ENCODE results near the gene SLC9A8. TPM values are rescaled to one million over a fixed set of nuclear protein-coding genes. Genes with fewer than 3 reads are reported as not detected.

SLC9A8 gene
- total and polyA plus RNA-seq, 2 of the 4 experiments (the other 2 are of a cell fraction) = 4.1 to 5.0 TPM

DNA sequence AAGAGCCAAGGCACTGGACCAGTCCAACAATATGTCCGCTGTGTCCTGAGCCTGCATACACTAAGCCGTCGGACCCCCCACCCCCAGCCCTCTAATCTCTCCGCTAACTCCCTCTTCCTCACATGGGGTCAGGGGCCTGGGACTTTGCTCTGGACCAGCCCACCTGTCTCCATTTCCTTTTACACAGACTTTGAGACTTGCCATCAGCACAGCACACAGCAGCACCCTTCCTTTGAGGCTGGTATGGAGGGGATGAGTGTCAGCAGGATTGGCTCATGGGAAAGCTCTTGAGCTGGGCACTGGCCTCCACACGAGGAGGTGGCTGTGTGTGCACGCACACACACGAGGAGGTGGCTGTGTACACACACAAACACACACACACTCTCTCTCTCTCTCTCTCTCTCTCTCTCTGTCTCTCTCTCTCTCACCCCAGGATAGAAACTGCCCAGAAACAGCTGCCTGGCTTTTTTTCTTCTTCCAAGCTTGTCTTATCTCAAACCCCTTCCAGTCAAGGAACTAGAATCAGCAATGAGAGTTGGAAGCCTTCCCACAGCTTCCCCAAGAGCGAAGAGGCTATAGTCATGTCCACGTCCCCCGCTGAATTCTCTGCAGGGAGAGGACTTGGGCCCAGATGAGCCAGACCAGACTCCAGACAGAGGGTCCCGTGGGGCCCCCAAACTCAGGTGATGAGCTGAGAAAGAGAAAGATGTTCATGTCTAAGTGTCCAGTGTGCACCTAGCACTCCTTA is 18.6 kb downstream of the SLC9A8 start:
- Histone ChIP-seq H2AK9ac (replicated peaks; ENCODE audit: low read depth, low read length, poor library complexity) (no peak overlapping the region), H3K36me3 (ENCODE audit: control insufficient read depth, insufficient read depth, low read length) (peaks cover 10% of the 10 kb centered on the region), H3K4ac (ENCODE audit: low read depth, low read length) (peak overlapping the region; percentile 7; the same call in 1 of the 2 replicates), H3K4me3 (ENCODE audit: insufficient read depth, low read depth, low read length) (no peak overlapping the region), H2AFZ (replicated peaks; ENCODE audit: low read length, poor library complexity) (no peak overlapping the region), H4K5ac (ENCODE audit: low read depth, low read length) (no peak overlapping the region), H3K27me3 (ENCODE audit: control insufficient read depth, insufficient read depth, low read length) (no peaks in the 10 kb centered on the region), H3K56ac (ENCODE audit: extremely low read depth, insufficient read depth, low read length) (no peak overlapping the region), H2AK5ac (ENCODE audit: low read depth, low read length) (no peak overlapping the region), H3K14ac (replicated peaks; ENCODE audit: low read depth, low read length) (no peak overlapping the region), H3K4me1 (ENCODE audit: control insufficient read depth, insufficient read depth, low read length) (peaks cover 6% of the 10 kb centered on the region; the same call in 1 of the 2 replicates), H2BK15ac (ENCODE audit: low read depth, low read length) (no peak overlapping the region), H3K4me2 (ENCODE audit: low read depth, low read length) (no peak overlapping the region), H3K23ac (ENCODE audit: low read depth, low read length) (no peak overlapping the region; the same call in 1 of the 2 replicates), H4K20me1 (ENCODE audit: insufficient read depth, low read length) (no peaks in the 10 kb centered on the region), H2BK120ac (ENCODE audit: low read depth, low read length) (no peak overlapping the region), H3K9ac (ENCODE audit: low read depth, low read length) (no peak overlapping the region), H3K9me3 (ENCODE audit: control insufficient read depth, insufficient read depth, low read length) (no peaks in the 10 kb centered on the region), H4K91ac (ENCODE audit: insufficient read depth, low read depth, low read length) (no peak overlapping the region), H2BK20ac (ENCODE audit: low read depth, low read length) (no peak overlapping the region), H3K9me1 (ENCODE audit: insufficient read depth, low read length) (peaks cover 7% of the 10 kb centered on the region; the same call in 1 of the 2 replicates), H2BK5ac (ENCODE audit: low read depth, low read length, poor library complexity, severe bottlenecking) (no peak overlapping the region), H3K18ac (ENCODE audit: low read depth, low read length) (no peak overlapping the region), H3K79me1 (ENCODE audit: low read depth in 1 of 2, low read length in 2 of 2) (peaks cover 0 to 6% of the 10 kb centered on the region in 2 experiments; a peak in 1 of 4 replicates), H4K8ac (ENCODE audit: low read depth in 2 of 2, low read length in 2 of 2) (no peak overlapping the region), H3K27ac (ENCODE audit: insufficient read depth, low read length) (no peak overlapping the region)
- DNase-seq = no peak
- in situ Hi-C loops (cut with MboI; ENCODE audit: low sequenced_read_pairs) = no loop called here
- ChIA-PET CTCF (no interaction called here), POLR2A (ENCODE audit: unreplicated experiment) (no interaction called here)
- intact Hi-C loops (cut with micrococcal nuclease) = no loop called here
- BruUV-seq (replicated peaks) = no TSS peak
- WGBS, 2 experiments (ENCODE audit: extremely low coverage in 2 of 2, insufficient read length in 1 of 2) = 80% methylated on average over 1 of the region's 11 CpGs; no CpG with 5 or more reads in 1 of the 2 experiments
- no peak; the same call in 1 of the 2 replicates for ATAC-seq (ENCODE audit: low read depth)
- dilution Hi-C loops (cut with HindIII; ENCODE audit: low sequenced_read_pairs, unreplicated experiment) = no loop called here
- TF ChIP-seq, protein P1, sequence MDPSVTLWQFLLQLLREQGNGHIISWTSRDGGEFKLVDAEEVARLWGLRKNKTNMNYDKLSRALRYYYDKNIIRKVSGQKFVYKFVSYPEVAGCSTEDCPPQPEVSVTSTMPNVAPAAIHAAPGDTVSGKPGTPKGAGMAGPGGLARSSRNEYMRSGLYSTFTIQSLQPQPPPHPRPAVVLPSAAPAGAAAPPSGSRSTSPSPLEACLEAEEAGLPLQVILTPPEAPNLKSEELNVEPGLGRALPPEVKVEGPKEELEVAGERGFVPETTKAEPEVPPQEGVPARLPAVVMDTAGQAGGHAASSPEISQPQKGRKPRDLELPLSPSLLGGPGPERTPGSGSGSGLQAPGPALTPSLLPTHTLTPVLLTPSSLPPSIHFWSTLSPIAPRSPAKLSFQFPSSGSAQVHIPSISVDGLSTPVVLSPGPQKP (IDR thresholded peaks at IDR 0.05; ENCODE audit: borderline replicate concordance, low read depth, low read length) = no peak
- TF ChIP-seq CEBPB (IDR thresholded peaks at IDR 0.05; ENCODE audit: low read depth, low read length) = no peak
- TF ChIP-seq RCOR1 (IDR thresholded peaks at IDR 0.05; ENCODE audit: insufficient replicate concordance, low read length) = no peak
- TF ChIP-seq RFX5 (IDR thresholded peaks at IDR 0.05; ENCODE audit: low read depth, low read length) = no peak
- TF ChIP-seq CHD1 (IDR thresholded peaks at IDR 0.05; ENCODE audit: low read depth, low read length) = no peak
- no peak for TF ChIP-seq RAD21 (IDR thresholded peaks at IDR 0.05; ENCODE audit: low read length)
- TF ChIP-seq, protein P2, sequence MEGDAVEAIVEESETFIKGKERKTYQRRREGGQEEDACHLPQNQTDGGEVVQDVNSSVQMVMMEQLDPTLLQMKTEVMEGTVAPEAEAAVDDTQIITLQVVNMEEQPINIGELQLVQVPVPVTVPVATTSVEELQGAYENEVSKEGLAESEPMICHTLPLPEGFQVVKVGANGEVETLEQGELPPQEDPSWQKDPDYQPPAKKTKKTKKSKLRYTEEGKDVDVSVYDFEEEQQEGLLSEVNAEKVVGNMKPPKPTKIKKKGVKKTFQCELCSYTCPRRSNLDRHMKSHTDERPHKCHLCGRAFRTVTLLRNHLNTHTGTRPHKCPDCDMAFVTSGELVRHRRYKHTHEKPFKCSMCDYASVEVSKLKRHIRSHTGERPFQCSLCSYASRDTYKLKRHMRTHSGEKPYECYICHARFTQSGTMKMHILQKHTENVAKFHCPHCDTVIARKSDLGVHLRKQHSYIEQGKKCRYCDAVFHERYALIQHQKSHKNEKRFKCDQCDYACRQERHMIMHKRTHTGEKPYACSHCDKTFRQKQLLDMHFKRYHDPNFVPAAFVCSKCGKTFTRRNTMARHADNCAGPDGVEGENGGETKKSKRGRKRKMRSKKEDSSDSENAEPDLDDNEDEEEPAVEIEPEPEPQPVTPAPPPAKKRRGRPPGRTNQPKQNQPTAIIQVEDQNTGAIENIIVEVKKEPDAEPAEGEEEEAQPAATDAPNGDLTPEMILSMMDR (conservative IDR thresholded peaks at IDR 0.05; ENCODE audit: low read depth, low read length) = no peak
- no peak for TF ChIP-seq FOS (IDR thresholded peaks at IDR 0.05; ENCODE audit: low read depth, low read length)
- TF ChIP-seq NFE2L2 (IDR thresholded peaks at IDR 0.05; ENCODE audit: low read depth, low read length) = no peak
- no peak for TF ChIP-seq MAFK (IDR thresholded peaks at IDR 0.05; ENCODE audit: low read depth, low read length)
- TF ChIP-seq SMC3 (IDR thresholded peaks at IDR 0.05; ENCODE audit: low read depth, low read length) = no peak
- TF ChIP-seq MAZ (IDR thresholded peaks at IDR 0.05; ENCODE audit: borderline replicate concordance, low read depth, low read length) = no peak
- no peak for TF ChIP-seq MXI1 (IDR thresholded peaks at IDR 0.05; ENCODE audit: borderline replicate concordance, low read depth, low read length)
- TF ChIP-seq, protein P3, sequence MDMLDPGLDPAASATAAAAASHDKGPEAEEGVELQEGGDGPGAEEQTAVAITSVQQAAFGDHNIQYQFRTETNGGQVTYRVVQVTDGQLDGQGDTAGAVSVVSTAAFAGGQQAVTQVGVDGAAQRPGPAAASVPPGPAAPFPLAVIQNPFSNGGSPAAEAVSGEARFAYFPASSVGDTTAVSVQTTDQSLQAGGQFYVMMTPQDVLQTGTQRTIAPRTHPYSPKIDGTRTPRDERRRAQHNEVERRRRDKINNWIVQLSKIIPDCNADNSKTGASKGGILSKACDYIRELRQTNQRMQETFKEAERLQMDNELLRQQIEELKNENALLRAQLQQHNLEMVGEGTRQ (IDR thresholded peaks at IDR 0.05; ENCODE audit: low read depth, low read length) = no peak
- no peak for TF ChIP-seq POLR2A (IDR thresholded peaks at IDR 0.05; ENCODE audit: low read depth, low read length)
